ENCODE results near the gene ERAP2.

ERAP2 gene

GRCh38 chr5:96933764-96934707 lies 57.7 kb downstream of the ERAP2 start:
- no peak for DNase-seq (ENCODE audit: low read depth, low spot score)

GRCh38 chr5:96934708-96935558 lies 58.6 kb downstream of the ERAP2 start:
- DNase-seq (ENCODE audit: low read depth, low spot score), result peak; percentile 76

GRCh38 chr5:96935559-96936430 lies 59.5 kb downstream of the ERAP2 start, which contains the start of gene LNPEP:
Gene LNPEP (plus strand): TSS chr5:96936080. CDS start chr5:96936156, 76 bp downstream.
- peak; percentile 81 for DNase-seq (ENCODE audit: low read depth, low spot score)

- DNase-seq (ENCODE audit: low read depth, low spot score), result no peak
These were observed 60.4 kb downstream of the ERAP2 start for GRCh38 chr5:96936431-96937320.

GRCh38 chr5:96940586-96940985 lies 64.3 kb downstream of the ERAP2 start:
- no peak for DNase-seq (ENCODE audit: low read depth, low spot score)

GRCh38 chr5:96941140-96941539 lies 64.8 kb downstream of the ERAP2 start:
- no peak for DNase-seq (ENCODE audit: low read depth, low spot score)

GRCh38 chr5:96942078-96942477 lies 65.8 kb downstream of the ERAP2 start:
- no peak for DNase-seq (ENCODE audit: low read depth, low spot score)

GRCh38 chr5:96942911-96943310 lies 66.6 kb downstream of the ERAP2 start:
- no peak for DNase-seq (ENCODE audit: low read depth, low spot score)

GRCh38 chr5:96943799-96944198 lies 67.5 kb downstream of the ERAP2 start:
- DNase-seq (ENCODE audit: low read depth, low spot score), result no peak

- DNase-seq (ENCODE audit: low read depth, low spot score), result no peak
These were observed 69.0 kb downstream of the ERAP2 start for GRCh38 chr5:96945144-96945897.

- DNase-seq (ENCODE audit: low read depth, low spot score), result no peak
These were observed 70.1 kb downstream of the ERAP2 start for GRCh38 chr5:96946381-96946780.

- no peak for DNase-seq (ENCODE audit: low read depth, low spot score)
These were observed 75.9 kb downstream of the ERAP2 start for GRCh38 chr5:96952118-96952750.

- DNase-seq (ENCODE audit: low read depth, low spot score), result no peak
These were observed 76.9 kb downstream of the ERAP2 start for GRCh38 chr5:96952974-96953730.

GRCh38 chr5:96957254-96958049 lies 81.2 kb downstream of the ERAP2 start:
- DNase-seq (ENCODE audit: low read depth, low spot score), result no peak

GRCh38 chr5:96958977-96959376 lies 82.7 kb downstream of the ERAP2 start:
- no peak for DNase-seq (ENCODE audit: low read depth, low spot score)

- DNase-seq (ENCODE audit: low read depth, low spot score), result no peak
These were observed 84.8 kb downstream of the ERAP2 start for GRCh38 chr5:96961053-96961452.

- no peak for DNase-seq (ENCODE audit: low read depth, low spot score)
These were observed 86.3 kb downstream of the ERAP2 start for GRCh38 chr5:96962540-96962991.

All from activated naive CD8-positive, alpha-beta T cell treated with anti-CD3 and anti-CD28 coated beads, Interleukin-2, amount 50 U/mL, for 16 hours (primary cell).